Measurements from ENCODE around the gene CLDN3. TPM values are rescaled to one million over a fixed set of nuclear protein-coding genes. Genes with fewer than 3 reads are reported as not detected.

CLDN3 gene
- total and polyA plus RNA-seq, 10 of the 15 experiments (the other 5 are each of a cell fraction or from before 2014, with no cell fraction given), result 0.05 TPM; not detected in 9

- TF ChIP-seq, protein P1, sequence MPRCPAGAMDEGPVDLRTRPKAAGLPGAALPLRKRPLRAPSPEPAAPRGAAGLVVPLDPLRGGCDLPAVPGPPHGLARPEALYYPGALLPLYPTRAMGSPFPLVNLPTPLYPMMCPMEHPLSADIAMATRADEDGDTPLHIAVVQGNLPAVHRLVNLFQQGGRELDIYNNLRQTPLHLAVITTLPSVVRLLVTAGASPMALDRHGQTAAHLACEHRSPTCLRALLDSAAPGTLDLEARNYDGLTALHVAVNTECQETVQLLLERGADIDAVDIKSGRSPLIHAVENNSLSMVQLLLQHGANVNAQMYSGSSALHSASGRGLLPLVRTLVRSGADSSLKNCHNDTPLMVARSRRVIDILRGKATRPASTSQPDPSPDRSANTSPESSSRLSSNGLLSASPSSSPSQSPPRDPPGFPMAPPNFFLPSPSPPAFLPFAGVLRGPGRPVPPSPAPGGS (IDR thresholded peaks at IDR 0.05; ENCODE audit: borderline replicate concordance, insufficient read depth, low read depth, low read length, poor library complexity, severe bottlenecking), result peak; percentile 19
- TF ChIP-seq PRDM15 (CRISPR knock-in tag; IDR thresholded peaks at IDR 0.05), result no peak
- no peak for TF ChIP-seq KLF5 (IDR thresholded peaks at IDR 0.05; ENCODE audit: partially characterized antibody)
- TF ChIP-seq NFYB (IDR thresholded peaks at IDR 0.05; ENCODE audit: insufficient read depth, low read depth, low read length), result no peak
- TF ChIP-seq ZNF217 (IDR thresholded peaks at IDR 0.05), result peak; percentile 37; the same call in 1 of the 2 replicates
- TF ChIP-seq NR2F1 (conservative IDR thresholded peaks at IDR 0.05), result peak; percentile 26
- TF ChIP-seq CREB1 (IDR thresholded peaks at IDR 0.05; ENCODE audit: low read depth), result peak; percentile 78; the same call in 1 of the 2 replicates
- TF ChIP-seq SIX5 (IDR thresholded peaks at IDR 0.05; ENCODE audit: low read depth, low read length, severe bottlenecking), result no peak
- peak; percentile 80 for TF ChIP-seq DPF2 (IDR thresholded peaks at IDR 0.05)
- TF ChIP-seq, protein P2, sequence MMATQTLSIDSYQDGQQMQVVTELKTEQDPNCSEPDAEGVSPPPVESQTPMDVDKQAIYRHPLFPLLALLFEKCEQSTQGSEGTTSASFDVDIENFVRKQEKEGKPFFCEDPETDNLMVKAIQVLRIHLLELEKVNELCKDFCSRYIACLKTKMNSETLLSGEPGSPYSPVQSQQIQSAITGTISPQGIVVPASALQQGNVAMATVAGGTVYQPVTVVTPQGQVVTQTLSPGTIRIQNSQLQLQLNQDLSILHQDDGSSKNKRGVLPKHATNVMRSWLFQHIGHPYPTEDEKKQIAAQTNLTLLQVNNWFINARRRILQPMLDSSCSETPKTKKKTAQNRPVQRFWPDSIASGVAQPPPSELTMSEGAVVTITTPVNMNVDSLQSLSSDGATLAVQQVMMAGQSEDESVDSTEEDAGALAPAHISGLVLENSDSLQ (IDR thresholded peaks at IDR 0.05), result 0 out of 2 replicates have a peak, but pooled peaks have one; percentile 14
- peak; percentile 85 for TF ChIP-seq GATAD2B (conservative IDR thresholded peaks at IDR 0.05; ENCODE audit: low read depth)
- peak; percentile 36; the same call in 1 of the 2 replicates for TF ChIP-seq SMARCA5 (IDR thresholded peaks at IDR 0.05)
- peak in 1 of 2 experiments; percentile 59; a peak in 2 of 4 replicates for TF ChIP-seq BHLHE40 (IDR thresholded peaks at IDR 0.05; ENCODE audit: borderline replicate concordance in 1 of 2, low read depth in 2 of 2, low read length in 1 of 2)
- no peak for TF ChIP-seq SUZ12 (IDR thresholded peaks at IDR 0.05; ENCODE audit: unreplicated experiment)
- 0 out of 2 replicates have a peak, but pooled peaks have one; percentile 12 for TF ChIP-seq TBL1XR1 (IDR thresholded peaks at IDR 0.05; ENCODE audit: low read depth, low read length)
- TF ChIP-seq EED (IDR thresholded peaks at IDR 0.05; ENCODE audit: low read depth), result peak; percentile 55
- TF ChIP-seq, protein P3, sequence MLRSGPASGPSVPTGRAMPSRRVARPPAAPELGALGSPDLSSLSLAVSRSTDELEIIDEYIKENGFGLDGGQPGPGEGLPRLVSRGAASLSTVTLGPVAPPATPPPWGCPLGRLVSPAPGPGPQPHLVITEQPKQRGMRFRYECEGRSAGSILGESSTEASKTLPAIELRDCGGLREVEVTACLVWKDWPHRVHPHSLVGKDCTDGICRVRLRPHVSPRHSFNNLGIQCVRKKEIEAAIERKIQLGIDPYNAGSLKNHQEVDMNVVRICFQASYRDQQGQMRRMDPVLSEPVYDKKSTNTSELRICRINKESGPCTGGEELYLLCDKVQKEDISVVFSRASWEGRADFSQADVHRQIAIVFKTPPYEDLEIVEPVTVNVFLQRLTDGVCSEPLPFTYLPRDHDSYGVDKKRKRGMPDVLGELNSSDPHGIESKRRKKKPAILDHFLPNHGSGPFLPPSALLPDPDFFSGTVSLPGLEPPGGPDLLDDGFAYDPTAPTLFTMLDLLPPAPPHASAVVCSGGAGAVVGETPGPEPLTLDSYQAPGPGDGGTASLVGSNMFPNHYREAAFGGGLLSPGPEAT (IDR thresholded peaks at IDR 0.05; ENCODE audit: low read depth), result no peak; the same call in 1 of the 2 replicates
- TF ChIP-seq IKZF2 (IDR thresholded peaks at IDR 0.05), result peak; percentile 62 to 80
Measured at GRCh38 chr7:73738612-73739386, 31.3 kb downstream of the CLDN3 start, which contains the start of gene ABHD11 (continued).

Data from GM12878 (cell line).